A549 (cell line): ENCODE measurements around the gene NPIPA7.
"Not testable (repeated sequence)": the region's sequence is repeated elsewhere in the genome, so short reads cannot be mapped to it uniquely, and the experiment has no call there.

Experiments used
- CHD4 ChIP-seq: fragments of 200-600 bp; sonication (generic); IDR thresholded peaks from 2 replicates; pipeline ENCODE4 v1.6.1; 2016; ENCODE audit warnings: antibody characterized with exemption, mild to moderate bottlenecking, borderline replicate concordance
- CTCF ChIP-seq: fragments of >200 bp; sonication (Bioruptor Twin); formaldehyde crosslinking; IDR thresholded peaks from 3 replicates; pipeline ENCODE4 v1.5.1; 2016
- ESRRA ChIP-seq: fragments of 150-350 bp; IDR thresholded peaks from 2 replicates; pipeline ENCODE4 v1.6.1; 2014; ENCODE audit warnings: mild to moderate bottlenecking, low read length, borderline replicate concordance
- KDM1A ChIP-seq: fragments of 200-600 bp; sonication (generic); IDR thresholded peaks from 2 replicates; pipeline ENCODE4 v1.6.1; 2016; ENCODE audit warnings: low read depth, mild to moderate bottlenecking
- MYC ChIP-seq: IDR thresholded peaks from 2 replicates; pipeline ENCODE4 v1.6.1; 2012; ENCODE audit warnings: mild to moderate bottlenecking, inconsistent platforms, low read length, improper control_type of control experiment, borderline replicate concordance
- POLR2A ChIP-seq: IDR thresholded peaks from 2 replicates; pipeline ENCODE4 v1.6.1; 2012; ENCODE audit warnings: mild to moderate bottlenecking, low read length
- RAD21 ChIP-seq, 2 experiments: fragments of >200 bp in 1 of 2; sonication (Bioruptor Twin) in 1 of 2; formaldehyde crosslinking in 1 of 2; IDR thresholded peaks in 1 of 2; conservative IDR thresholded peaks in 1 of 2; 2 replicates in 1 of 2; 3 replicates in 1 of 2; pipeline ENCODE4 v1.6.1; 2012 to 2018; ENCODE audit warnings: inconsistent platforms in 1 of 2
- REST ChIP-seq: fragments of 200-600 bp; sonication (generic); IDR thresholded peaks from 2 replicates; pipeline ENCODE4 v1.6.1; 2016; ENCODE audit warnings: antibody characterized with exemption, mild to moderate bottlenecking, moderate library complexity

- not testable (repeated sequence) for TF ChIP-seq CTCF; CHD4; POLR2A; ESRRA; KDM1A; MYC; RAD21 (conservative IDR thresholded peaks at IDR 0.05 in 1 of 2, IDR thresholded peaks at IDR 0.05 in 1 of 2); REST
These were observed 11.7 kb upstream of the NPIPA7 start for GRCh38 chr16:16367285-16367628.
